OCI-LY3 (cell line): Measurements from ENCODE around the gene FUS.

Experiments
- EZH2phosphoT487 ChIP-seq: fragments of 200-600 bp; shearing (Covaris generic); IDR thresholded peaks from 2 replicates; pipeline ENCODE4 v1.6.1; 2018; ENCODE audit warnings: antibody characterized with exemption, mixed run types, low read depth
- TF ChIP-seq, protein P1 (sequence below): fragments of 200-600, 300-600 bp; sonication (generic); IDR thresholded peaks from 2 replicates; pipeline ENCODE4 v1.5.1; 2014; ENCODE audit warnings: antibody characterized with exemption, low read length, low read depth

- TF ChIP-seq, protein P1, sequence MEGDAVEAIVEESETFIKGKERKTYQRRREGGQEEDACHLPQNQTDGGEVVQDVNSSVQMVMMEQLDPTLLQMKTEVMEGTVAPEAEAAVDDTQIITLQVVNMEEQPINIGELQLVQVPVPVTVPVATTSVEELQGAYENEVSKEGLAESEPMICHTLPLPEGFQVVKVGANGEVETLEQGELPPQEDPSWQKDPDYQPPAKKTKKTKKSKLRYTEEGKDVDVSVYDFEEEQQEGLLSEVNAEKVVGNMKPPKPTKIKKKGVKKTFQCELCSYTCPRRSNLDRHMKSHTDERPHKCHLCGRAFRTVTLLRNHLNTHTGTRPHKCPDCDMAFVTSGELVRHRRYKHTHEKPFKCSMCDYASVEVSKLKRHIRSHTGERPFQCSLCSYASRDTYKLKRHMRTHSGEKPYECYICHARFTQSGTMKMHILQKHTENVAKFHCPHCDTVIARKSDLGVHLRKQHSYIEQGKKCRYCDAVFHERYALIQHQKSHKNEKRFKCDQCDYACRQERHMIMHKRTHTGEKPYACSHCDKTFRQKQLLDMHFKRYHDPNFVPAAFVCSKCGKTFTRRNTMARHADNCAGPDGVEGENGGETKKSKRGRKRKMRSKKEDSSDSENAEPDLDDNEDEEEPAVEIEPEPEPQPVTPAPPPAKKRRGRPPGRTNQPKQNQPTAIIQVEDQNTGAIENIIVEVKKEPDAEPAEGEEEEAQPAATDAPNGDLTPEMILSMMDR, result no peak
- no peak for TF ChIP-seq EZH2phosphoT487
Observed at GRCh38 chr16:31186176-31186575, 6.2 kb downstream of the FUS start.
